ENCODE results near the gene PCBP4.
A peak's percentile ranks its signal among the peaks of the same experiment; 100 is the strongest.

Gene PCBP4

DNA sequence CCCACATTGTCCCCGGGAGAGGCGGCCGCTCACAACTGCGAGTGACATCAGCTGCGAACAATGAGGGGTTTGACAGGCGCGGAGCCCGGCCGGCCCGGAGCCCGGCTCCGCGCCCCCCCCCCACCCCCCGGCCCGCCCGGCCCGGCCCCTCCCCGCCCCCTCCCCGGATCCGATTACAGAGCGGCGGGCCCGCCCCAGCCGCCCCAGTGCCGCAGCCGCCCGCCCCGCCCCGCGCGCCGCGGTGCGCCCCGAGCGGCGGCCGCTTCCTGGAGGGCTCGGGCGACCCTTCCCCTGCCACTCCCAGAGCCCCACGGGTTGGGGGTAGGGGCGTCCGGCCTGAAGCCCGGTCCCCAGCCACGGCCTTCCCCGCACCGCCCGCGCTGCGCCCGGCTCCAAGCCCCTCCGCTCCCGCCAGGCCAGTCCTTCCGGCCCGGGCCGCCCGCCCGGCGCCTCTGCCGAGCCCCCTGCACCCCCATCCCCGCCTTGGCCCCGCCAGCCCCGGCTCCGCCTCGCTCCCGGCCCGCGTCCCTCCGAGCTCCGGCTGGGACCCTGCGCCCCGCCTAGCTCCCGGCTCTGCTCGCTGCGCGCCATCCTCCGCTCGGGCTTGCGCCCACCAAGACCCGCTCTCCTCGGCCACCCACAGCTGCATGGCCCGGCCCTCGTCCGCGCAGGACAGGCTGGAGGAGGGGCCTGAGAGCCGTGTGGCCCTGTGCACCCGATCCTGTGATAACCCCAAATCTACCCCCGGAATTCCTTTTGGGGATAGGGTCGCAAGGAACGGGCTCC is at the start of gene PCBP4:
Gene PCBP4, minus strand, starts transcription at position 71 of the 786 bp plus-strand sequence. CDS start 6,214 bp downstream, outside the sequence.
- peak; percentile 84 for DNase-seq

GRCh38 chr3:52015438-52016228 is 48.4 kb upstream of the PCBP4 start:
- no peak for DNase-seq

- DNase-seq, result no peak
Observed at GRCh38 chr3:52014613-52015012, 47.4 kb upstream of the PCBP4 start.

DNA sequence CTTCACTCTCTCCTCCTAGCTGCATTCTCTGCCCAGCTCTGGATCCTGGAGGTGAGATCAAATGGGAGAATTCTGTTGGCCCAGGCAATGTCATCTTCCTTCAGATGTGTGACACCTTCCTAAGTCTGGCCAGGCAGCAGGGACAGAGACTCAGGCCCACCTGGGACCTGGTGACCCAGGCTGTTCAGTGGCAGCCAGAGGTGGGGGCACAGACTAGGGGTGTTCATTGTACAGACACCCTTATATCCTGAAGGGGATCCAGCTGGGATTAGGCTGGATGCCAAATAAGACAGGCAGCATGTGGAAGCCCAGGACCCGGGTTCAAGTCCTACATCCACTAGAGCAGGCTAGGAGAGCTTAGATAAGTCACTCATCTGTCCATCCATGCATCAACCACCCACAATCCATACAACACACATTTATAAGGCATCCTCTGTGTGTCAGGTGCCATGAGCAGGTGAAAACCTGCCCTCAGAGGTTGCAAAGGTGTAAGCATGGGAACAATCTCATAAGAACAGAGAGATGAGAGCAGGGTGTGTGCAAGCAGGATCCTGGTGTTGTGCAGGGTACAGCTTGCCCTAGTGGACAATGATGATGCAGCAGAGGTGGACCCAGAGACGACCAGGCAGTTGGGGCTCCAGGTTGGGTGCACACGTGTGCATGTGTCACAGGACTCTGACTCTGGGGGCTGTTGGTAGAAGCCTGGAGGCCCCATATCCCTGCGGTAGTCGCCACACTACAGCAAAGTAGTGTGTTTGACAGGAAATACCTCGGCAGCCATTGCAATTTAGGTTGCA is 46.7 kb upstream of the PCBP4 start:
- no peak for DNase-seq

DNA sequence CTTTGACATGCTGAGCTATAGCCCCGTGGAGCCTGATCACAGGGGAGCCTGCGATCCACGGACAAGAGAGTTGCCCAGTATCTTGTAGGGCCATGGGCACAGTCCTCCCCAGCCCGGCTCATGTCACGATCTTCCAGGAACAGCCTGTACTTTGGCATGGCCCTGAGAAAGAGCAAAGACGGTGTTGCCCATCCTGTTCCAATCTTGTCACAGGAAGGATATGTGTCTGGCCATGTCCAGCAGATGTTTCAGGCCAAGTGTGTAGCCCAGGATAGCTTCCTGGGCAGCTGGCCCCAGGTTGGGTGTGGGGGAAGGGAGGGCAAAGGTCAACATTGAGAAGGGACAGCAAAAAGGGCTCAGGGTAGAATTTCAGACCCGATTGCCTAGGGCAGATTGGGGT is 45.4 kb upstream of the PCBP4 start:
- DNase-seq, result no peak

- DNase-seq, result no peak
Observed at GRCh38 chr3:52010431-52010830, 43.2 kb upstream of the PCBP4 start.

- DNase-seq, result no peak
Observed at GRCh38 chr3:52007291-52007690, 40.0 kb upstream of the PCBP4 start.

- no peak for DNase-seq
Observed at GRCh38 chr3:52006820-52007133, 39.5 kb upstream of the PCBP4 start.

DNA sequence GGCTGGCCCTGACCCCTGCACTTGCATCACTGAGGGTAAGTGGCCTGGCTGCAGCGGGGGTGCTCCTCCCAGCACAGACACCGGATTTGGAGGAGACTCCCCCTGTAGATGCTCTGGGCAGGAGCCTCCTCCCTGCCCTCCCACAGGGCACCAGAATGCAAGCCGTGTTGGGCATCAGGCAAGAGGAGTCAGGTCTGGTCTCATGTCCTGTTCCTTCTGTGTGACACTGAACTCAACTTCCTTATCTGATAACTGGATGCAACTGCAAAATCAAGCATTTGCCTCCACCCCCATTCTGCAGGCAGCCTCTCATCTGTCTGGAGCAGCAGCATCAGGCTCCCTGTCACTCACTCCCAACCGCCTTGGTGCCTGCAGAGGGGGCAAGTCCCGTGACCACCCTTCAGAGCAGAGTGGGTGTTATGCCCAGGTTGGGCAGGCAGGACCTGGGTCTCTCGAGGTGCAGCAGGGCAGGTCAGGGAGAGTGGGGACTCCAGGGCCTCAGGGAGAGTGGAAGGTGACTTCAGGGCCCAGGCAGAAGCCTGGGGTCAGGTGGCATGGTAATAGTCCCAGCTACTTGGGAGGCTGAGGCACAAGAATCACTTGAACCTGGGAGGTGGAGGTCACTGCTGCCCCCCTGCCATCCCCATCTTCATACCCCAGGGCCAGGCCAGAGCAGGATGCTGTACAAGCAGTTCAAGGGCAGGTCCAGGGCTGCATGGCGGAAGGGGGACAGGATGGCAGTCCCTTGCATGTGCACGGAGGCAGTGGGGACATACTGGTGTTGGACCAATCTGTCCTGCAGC is 39.0 kb upstream of the PCBP4 start:
- DNase-seq, result no peak

GRCh38 chr3:52005571-52005986 is 38.3 kb upstream of the PCBP4 start:
- DNase-seq, result peak; percentile 83

DNA sequence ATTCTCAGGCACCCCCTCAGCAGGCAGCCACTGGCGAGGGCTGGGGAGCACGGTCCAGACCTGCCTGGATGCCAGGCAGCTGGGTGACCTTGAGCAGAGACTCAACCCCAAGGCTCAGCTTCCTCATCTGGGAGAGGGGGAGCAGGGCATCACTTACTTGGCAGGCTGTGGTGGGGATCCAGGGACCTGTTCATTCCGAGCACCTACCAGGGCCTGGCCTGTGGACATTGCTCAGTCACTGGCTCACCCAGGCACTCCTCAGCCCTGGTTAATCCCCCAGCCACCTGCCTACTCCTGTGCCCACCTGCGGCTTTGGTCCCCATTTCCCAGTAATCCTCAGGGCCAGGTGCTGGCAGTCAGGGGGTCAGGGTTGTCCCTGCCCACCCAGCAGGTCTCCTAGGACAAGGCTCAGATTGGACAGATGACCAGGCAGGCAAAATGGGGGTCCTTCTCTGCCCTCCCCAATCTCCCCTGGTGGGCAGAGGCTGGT is 37.7 kb upstream of the PCBP4 start:
- no peak for DNase-seq

- peak; percentile 84 for DNase-seq
Observed at GRCh38 chr3:52004163-52004787, 37.0 kb upstream of the PCBP4 start.

DNA sequence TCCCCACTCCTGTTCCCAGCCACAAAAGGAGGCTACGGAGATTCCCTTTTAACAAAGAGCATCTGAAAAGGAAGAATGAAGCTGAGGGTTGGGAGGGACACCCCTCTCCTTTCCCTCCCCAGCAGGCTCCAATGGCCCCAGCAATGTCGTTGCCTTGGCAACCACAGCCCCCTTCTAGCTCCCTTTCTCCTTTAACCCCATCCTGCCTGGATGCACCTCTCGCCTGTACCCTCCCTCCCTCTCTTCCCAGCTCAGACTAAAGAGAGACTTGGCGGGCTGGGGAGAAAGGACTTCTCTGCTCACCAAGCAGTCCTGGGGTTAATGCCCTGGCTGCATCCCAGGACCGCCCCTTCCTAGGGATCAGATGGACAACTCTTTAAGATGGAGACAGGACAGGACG is 35.5 kb upstream of the PCBP4 start:
- DNase-seq, result no peak

- peak; percentile 87 for DNase-seq
Observed at GRCh38 chr3:52001443-52001974, 34.3 kb upstream of the PCBP4 start.

- DNase-seq, result no peak
Observed at GRCh38 chr3:51999846-52000245, 32.6 kb upstream of the PCBP4 start.

DNA sequence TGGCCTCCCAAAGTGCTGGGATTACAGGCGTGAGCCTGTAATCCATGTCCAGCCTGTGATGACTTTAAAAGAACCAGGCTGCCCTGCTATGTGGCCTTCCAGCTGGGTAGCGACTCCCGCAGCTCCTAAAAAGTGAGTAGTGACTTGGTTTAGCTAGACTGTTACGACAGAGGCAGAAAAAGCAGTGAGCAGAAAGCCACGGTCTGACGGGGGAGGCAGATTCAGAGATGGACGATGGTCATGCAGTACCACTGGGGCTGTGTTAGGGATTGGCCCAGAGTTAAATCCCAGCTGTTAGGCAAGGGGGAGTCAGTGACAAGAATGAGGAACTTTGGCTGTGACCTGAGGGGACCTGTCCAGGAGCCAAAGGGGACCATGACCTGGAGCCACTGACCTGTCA is 31.5 kb upstream of the PCBP4 start:
- no peak for DNase-seq

DNA sequence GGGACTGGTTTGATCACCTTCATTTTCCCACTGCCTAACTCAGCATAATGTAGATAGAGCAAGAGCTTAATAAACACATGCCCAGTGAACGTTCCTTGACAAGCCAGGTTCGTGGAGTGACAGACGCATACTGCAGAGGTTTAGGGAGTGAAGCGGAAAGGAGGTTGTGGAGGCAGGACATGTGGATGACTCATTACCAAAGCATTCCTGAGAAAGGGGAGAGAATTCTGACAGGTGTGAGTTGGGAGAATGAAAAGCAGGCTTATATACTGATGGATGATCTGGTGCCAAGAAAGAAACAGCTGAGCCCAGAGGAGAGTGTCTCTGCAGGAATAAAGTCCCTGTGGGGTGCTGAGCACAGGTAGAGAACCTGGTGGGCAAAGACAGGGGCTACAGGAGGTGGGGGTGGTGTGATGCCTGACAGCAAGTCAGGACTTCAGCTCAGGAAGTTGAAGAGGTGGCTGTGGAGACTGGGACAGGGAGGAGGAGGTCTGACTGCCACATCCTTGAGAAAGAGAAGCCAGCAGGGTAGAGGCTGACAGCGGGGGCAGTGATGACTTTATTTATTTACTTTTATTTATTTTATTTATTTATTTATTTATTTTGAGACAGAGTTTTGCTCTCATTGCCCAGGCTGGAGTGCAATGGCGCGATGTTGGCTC is 30.8 kb upstream of the PCBP4 start:
- no peak for DNase-seq

DNA sequence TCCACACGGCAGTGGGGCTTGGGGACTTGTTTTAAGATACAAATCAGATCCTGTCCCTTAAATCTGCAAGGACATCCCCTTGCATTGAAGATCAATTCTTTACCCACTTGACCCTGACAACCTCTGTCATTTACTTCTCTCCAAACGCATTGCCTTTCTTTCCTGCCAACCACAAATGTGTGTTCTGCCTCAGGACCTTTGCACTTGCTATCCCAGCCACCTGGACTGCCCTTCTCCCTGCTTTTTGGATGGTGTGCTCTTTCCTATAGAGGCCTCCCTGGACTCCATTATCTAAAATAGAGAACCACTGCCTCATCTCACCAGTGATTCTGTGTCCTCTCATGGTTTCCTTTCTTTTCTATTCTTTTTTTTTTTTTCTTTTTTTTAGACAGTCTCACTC is 29.9 kb upstream of the PCBP4 start:
- DNase-seq, result no peak

DNA sequence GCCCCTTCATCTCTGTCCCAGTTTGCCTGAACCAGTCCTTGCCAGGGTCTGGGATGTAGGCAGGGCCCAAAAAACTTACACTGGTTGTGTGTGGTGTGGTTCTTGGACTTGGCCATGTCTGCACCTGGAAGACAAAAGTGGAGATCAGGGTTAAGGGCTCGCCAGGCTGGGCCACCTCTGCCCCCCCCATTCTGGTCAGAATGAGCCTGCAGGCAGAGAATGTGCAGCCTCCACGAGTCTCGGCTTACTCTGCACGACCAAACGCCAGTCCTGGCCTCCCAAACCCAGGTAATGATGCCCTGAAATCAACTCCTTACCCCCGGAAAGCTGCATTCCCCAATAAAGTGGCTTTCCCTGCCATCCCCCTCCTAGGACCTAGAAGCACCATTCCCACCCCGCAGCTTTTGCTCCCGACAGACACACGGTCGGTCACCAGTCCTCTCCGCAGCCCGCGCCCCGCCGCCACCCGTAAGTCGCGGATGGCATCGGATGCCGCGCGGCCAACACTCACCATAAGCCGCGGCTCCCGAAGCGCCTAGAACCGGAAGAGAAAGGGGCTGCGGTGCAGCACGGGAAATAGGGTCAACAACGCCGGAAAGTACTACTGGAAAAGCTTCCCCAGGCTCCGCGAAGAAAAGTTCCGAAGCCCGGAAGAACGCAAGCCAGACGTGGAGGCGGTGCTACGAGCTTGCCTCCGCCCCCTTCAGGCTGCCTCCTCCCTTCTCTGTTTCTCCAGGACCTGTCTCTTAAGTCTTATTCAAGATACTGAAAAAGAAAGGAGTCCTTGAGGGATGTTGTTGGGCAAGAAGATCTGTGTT is 28.3 kb upstream of the PCBP4 start, which contains the start of gene RPL29:
Gene RPL29, minus strand, starts transcription at position 550 of the 818 bp plus-strand sequence. Its CDS starts 434 bp downstream, at position 116.
- peak; percentile 96 for DNase-seq

DNA sequence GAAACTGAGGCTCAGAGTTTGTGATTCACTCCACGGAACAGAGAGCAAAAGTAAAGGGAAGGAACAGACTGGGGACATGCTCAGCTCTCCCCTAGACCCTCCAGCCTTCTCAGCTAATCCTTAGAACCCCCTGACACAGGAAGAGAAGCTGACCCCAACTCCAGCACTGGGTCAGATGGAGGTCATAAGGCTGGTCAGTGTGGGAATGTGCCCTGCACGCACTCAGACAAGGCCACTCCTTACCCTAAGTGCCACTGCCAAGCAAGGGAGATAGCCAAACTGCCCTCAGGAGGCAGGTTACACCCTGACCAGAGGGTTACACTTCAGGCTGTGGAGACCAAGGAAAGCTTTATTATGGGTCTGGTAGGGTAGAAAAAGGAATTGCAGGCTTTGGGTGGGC is 27.3 kb upstream of the PCBP4 start:
- no peak for DNase-seq

Data from right hindlimb (tissue), 1 donor.